HCEC 1CT (cell line): ENCODE data around the gene RCOR3.
"Not testable (repeated sequence)": the region's sequence is repeated elsewhere in the genome, so short reads cannot be mapped to it uniquely, and the experiment has no call there.

Experiments
- DNase-seq: peaks from one replicate; pipeline ENCODE4 v3.0.0-alpha.2; 2017

Gene RCOR3

DNA sequence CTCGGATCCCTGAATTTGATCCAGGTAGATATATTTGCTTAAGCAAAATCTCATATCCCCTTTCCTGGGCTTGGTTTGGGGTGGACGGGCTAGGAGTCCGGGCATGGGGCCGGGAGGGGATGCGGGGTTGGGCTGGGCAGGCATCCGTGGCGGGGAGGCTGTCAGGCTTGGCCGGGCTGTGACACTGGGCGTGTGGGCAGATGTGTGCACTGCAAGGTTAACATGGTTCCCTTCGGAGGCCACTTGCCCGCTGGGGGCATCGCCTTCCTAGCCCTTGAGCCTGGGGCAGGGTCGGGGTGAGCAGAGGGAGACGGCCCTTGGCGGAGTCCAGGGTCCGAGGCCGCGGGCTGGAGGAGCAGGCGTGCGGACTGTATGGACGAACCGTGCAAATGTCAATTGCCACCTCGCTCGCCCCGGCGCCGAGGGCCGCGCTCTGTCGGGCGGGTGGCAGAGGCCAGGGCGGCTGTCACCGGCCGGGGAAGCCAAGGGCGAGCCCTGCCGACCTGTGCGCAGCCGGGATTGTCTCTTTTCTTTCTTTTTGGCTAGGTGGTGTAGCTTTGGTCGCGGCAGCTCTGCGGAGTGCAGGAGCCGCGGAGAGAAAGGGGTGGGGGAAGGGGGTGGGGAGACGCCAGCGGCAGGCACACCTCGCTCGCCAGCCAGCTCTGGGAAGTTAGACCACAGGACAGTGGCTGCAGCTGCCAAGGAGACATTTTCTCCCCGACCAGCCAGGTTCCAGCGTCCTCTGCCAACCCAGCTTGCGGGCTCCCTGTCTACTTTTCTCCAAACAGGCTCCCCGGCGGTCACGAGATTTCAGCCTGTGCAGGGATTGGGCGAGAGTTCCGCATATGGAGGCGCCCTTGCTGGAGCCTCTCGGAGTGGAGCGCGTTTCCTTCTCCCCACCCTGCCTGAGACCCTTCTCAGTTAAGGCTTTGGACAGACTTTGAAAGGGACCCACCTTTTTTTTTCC, 1.3 kb downstream of the RCOR3 start:
- peak; percentile 69 for DNase-seq

DNA sequence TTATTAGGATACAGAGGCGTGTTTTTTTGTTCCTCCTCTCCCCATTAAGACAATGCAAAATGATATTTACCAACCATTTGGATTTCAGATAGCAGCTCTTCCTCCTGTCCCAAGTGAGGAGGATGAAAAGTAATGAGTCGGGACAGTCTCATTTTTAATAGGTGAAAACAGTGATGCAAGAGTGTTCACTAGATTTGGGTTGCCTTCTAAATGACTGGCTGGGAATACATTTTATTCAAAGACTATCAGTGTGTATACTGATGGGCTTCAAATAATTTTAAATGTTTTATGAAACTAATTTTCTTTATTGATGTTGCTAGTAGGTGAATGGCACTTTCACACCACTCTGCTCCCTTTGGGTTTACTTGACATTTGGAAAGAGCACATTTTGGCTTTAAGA, 2.1 kb downstream of the RCOR3 start:
- DNase-seq, result no peak

DNA sequence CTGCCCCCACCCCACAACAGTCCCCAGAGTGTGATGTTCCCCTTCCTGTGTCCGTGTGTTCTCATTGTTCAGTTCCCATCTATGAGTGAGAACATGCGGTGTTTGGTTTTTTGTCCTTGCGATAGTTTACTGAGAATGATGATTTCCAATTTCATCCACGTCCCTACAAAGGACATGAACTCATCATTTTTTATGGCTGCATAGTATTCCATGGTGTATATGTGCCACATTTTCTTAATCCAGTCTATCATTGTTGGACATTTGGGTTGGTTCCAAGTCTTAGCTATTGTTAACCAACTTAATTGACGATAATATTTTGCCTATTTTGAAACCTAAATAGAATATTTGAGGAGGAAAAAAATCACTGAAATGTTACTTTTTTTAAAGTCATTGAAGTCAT, 3.9 kb downstream of the RCOR3 start:
- DNase-seq, result not testable (repeated sequence)

DNA sequence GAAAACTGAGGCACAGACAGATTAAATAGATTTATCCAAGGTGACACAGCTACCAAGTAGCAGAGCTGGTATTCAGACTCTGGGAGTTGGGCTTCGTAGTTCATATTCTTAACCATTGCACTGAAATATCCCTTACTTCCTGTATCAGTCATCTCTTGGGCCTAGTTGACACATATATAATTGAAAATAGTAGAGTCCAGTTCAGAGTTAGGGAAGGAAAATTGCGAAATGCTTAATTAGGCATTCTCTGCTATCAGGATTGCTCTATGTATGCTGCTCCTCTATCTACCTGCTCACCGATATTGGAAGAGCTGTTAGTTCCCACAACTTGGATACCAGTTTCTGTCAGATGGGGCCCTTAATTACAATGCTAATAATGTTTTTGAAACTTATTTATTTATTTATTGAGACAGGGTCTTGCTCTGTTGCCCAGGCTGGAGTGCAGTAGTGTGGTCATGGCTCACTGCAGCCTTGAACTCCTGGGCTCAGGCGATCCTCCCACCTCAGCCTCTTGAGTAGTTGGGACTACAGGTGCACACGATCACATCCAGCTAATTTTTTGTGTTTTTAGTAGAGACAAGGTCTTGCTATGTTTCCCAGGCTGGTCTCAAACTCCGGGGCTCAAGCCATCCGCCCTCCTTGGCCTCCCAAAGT, 8.2 kb downstream of the RCOR3 start:
- DNase-seq, result no peak

DNA sequence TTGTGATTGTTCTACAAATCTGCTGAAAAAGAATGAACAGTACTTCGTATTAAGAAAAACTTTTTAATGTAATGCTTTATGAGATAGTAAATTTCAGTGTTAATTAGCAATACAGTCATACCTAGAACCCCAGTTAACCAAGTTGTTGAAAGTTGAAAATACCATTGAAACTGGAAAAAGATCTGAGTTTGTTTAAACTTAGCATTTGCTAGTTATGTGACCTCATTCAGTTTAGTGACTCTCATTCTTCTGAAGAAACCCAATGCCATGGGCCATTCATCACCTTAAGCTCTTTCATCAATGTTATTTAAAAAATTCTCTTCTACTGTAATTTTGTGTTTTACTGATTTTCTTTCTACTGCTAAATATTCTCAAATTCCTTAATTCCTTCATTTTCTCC, 20.2 kb downstream of the RCOR3 start:
- DNase-seq, result no peak

DNA sequence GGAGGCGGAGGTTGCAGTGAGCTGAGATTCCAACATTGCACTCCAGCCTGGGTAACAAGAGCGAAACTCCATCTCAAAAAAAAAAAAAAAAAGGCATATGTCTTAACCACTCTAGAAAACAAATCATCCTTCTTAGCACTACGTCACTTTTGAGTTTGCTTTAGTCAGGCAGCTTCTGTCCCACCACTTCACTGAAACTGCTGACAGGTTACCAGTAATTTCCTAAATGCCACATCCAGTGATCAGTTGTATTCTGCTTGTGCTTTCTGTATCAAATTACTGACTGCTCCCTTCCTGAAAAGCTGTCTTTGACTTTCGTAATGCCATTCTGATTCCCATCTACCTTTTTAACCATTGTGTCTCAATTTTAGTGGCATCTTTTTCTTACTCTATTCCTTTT, 21.7 kb downstream of the RCOR3 start:
- DNase-seq, result no peak

DNA sequence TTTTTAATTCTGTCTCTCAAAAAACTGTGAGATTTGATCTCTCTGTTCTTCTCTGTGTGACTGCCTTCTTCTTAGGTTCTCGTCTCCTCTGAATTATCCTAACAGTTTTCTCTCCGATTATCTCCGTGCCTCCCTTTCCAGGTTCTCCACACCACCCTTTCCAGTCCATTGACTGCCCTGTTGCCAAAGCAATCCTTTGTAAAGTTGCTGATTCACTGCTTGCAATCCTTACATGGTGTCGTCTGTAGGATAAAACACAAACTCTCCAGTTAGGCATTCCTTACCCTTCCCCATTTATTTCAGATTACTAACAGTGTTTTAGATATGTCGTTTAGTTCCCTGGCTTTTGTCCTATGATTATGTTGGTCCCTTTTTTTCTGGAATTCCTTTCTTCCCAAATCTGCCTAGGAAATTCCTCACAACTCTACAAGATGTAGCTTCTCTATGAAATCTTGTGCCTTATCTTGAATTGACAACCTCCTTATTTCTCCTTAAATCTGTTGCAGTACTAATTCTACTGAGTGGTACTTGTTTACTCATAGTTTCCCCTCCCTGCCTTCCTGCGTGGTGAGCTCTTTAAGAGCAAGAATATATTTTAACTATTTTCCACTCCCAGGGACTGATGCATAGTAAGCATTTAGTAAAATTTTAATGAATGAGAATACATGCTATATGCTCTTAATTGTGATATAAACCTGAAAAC, 22.3 kb downstream of the RCOR3 start:
- no peak for DNase-seq

DNA sequence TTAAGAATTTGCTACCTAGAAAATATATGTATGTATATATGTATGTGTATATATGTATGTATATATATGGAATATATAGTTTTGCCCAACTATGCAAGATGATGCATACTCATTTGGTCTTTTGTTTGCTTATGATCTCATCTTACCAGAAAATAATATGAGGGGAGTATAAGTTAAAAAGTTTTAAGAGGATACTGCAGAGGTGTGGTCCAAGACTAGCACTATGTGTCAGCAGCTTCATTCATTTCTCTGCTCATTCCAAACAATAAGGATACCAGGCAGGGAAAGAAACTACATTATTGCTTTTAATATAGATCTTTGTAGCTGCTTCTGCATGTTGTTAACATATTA, 22.8 kb downstream of the RCOR3 start:
- no peak for DNase-seq

DNA sequence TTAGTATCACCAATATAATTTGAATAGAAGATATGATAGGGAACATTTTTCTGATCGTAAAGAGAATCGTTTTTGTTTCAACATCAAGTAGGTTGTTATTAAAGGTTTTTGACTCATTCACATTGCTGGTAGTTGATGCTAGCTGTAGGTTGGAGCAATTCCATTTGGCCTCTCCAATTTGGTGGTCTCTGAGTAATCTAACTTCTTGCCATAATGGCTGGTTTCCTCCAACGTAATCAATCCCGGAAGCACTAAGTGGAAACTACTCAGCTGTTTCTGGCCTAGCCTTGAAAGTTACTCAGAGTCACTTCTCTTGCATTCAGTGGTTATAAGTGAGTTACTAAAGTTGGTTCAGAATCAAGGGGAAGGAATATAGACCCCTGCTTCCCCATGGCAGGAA, 26.0 kb downstream of the RCOR3 start:
- DNase-seq, result peak; percentile 12

DNA sequence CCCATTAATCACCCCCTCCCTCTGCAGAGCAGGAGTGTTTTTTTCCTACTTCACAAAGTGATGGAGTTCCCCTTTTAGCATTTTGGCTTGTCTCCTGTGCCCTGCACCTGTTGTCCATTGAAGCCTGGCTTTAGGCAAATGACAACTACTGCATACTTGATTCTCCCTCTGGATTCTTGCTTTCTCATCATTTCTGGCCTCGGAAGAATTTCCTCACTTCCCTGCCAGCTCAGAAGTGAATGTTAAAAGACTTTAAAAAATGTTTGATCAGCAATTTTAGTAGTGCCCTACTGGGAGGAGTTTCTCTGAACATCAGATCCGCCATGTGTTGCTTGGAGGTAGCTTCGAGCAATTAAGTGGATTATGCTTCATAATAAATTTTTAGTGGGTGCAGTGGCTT, 28.1 kb downstream of the RCOR3 start:
- DNase-seq, result no peak

DNA sequence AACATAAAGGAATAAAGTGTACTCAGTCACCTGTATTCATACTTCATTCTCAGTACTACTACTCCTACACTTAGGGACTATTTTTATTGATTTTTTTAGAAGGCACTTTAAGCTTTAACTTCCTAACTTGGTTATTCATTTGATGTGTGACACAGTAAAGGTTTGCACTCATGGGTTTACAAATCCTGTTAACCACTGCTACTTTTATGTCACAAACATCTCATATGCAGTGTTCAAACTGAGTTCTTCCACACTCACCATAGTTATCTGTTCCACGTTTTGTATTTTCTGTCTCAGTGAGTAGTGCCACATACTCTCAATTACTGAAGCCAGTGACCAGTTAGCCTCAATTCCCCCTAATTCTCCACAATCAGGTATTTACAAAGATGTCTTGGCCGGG, 33.2 kb downstream of the RCOR3 start:
- no peak for DNase-seq

DNA sequence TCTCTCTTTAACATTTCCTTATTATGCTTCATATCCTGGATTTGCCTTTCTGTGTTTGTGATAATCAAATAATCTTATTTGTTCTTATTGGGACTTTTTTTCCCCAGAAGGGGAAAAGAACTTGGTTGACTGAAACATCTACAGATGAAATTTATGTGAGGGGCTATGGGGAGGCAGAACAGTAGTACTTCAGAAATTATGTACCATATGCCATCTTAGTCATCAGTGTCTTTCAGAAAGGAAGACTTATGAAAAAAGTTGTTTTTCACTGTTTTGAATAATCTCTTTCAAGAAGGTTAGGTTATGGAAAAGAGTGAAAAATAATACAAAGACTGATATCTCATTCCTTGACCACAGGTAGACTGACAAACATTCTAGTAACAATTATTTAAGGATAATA, 37.2 kb downstream of the RCOR3 start:
- DNase-seq, result no peak

DNA sequence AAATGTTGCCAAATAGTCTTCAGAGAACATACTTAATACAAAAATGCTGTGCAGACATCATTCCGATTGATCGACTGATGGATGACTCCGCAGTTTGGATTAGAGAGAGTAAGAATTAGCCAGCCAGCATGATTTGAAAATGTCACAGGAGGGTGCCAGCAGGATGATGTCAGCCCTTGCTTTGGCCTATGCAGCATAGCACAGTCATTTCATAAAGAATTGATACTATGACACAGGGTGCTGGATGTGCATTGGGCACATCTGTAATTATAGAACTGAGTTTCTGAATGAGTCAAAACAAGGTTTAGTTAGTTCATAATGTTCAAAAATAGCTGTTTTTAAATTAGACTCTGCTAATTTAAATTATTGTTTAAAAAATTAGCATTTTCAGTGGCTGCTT, 45.9 kb downstream of the RCOR3 start:
- peak; percentile 55 for DNase-seq

DNA sequence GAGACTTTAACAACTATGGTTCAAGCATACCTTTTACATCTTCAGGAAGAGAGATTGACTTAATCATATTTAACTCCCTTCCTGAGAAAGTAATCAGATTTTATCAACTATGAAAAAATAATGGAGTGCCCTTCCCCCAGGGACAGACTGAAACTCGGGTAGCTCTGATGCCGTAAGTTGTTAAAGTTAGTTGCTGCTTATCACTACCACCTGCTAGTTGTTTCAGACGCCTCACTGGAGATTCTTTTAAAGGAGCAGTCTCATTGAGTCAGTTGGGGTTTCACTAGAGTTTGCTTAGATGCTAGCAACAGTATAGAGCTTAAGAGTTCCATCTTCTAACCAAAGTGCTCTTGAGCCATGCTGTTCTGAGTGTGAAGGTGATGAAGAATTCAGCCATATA, 50.5 kb downstream of the RCOR3 start:
- no peak for DNase-seq

DNA sequence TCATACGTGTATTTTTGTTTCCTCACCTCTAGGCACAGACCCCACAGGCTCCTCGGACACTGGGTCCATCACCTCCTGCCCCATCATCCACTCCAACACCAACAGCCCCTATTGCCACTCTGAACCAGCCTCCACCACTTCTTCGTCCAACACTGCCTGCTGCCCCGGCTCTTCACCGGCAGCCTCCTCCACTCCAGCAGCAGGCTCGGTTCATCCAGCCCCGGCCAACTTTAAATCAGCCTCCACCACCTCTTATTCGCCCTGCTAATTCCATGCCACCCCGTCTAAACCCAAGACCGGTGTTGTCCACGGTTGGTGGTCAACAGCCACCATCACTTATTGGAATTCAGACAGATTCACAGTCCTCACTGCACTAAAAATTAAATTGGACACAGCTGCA, 54.2 kb downstream of the RCOR3 start:
- DNase-seq, result no peak

DNA sequence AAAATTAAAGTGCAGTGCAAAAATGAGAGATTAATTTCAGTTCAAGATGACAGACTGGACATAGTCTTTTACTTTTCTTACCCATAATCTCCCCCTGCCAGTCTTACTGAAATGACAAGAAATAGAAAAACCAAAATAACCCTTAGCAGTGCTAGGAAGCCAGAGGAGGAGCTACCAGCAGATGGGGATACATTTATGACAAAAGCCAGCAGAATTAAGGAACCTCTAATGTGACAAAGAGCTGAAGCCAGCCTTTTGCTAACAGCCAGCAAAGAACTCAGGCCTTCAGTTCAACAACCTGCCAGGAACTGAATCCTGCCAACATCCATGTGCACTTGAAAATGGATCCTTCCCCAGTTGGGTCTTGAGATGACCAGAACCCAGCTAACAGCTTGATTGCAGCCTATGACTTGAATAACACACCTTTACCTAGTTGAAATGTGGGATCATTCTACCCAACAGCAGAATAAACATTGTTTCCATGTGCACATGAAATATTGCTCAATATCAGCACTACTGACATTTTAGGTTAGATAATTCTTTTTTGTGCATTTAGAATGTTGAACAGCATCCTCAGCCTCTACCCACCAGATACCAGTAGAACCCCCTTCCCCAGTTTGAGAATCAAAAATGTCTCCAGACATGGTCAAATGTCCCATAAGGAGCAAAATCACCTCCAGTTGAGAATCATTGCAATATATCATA, 59.6 kb downstream of the RCOR3 start:
- DNase-seq, result no peak

DNA sequence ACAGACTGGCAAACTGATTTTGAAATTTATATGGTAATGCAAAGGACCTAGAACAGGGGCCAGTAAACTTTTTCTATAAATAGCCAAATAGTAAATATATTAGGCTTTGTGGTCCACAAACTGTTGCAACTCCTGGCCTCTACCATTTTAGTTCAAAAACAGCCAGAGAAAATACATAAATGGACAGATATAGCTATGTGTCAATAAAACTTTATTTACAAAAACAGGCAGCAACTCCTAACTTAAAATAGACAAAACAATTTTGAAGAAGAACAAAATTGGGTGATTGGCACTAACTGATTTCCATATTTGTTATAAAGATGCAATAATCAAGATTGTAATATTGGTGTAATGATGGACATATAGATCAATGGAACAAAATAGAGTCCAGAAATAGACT, 60.7 kb downstream of the RCOR3 start:
- no peak for DNase-seq

DNA sequence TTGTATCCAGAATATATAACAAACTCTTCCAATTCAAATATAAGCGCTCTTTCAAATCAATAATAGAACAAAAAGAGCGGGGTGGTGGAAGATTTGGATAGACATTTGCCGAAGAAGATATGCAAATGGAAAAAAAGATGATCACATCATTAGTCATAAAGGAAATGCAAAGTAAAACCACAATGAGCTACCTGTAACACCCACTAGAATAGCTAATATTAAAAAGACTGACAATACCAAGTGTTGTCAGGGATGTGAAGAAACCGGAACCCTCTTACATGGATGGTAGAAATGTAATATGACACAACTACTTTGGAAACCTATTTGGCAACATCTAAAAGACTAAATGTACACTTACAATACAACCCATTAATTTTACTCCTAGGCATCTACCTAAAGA, 61.8 kb downstream of the RCOR3 start:
- DNase-seq, result no peak

DNA sequence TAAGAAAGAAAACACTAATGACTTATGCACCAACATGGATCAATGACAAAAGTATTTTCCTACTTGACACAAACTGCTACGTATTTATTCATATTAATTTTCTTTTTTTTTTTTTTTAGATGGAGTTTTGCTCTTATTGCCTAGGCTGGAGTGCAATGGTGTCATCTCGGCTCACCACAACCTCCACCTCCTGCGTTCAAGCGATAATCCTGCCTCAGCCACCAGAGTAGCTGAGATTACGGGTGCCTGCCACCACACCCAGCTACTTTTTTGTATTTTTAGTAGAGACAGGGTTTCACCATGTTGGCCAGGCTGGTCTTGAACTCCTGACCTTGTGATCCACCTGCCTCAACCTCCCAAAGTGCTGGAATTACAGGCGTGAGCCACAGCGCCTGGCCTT, 62.5 kb downstream of the RCOR3 start:
- not testable (repeated sequence) for DNase-seq

DNA sequence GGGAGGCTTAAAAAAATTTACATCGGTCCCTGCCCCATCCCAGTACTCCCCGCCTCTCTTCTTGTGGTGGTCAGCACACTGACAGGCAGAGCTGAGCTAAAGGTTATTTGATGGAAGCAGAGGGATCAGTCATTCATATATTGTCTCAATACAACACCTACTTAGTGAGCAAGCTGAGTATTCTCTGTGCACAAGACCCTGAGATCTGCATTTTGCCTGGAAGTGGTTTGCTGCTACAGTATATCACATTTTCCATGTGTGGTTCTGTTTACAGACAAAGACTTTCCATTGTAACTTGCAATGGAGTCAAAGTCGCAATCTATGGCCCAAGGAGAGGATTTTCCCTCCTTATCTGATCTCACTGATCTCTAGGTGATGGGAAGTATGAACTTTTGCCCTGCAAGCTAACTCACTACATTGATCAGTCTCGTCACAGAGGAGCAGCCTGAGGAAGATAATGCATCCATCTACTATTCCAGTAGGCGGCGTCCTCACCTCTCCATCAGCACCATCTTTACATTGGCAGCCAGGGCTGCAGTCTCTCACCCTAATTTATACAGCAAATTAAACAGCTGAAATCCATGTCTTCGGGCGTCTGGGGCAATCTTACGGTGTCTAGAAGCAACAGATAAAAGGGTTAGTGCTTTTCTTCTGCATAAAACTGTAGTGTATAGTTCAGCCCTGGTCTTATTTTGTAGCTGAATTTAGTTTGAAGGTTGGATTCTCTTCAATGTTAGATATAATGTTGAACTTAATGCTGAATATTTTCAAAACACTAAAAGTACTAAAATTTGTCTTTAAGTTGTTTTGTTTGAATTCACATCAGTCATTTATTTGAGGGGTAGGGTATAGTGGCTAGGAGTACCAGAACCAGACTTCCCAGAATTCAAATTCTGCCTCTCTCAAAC, 64.2 kb downstream of the RCOR3 start:
- DNase-seq, result peak; percentile 61

DNA sequence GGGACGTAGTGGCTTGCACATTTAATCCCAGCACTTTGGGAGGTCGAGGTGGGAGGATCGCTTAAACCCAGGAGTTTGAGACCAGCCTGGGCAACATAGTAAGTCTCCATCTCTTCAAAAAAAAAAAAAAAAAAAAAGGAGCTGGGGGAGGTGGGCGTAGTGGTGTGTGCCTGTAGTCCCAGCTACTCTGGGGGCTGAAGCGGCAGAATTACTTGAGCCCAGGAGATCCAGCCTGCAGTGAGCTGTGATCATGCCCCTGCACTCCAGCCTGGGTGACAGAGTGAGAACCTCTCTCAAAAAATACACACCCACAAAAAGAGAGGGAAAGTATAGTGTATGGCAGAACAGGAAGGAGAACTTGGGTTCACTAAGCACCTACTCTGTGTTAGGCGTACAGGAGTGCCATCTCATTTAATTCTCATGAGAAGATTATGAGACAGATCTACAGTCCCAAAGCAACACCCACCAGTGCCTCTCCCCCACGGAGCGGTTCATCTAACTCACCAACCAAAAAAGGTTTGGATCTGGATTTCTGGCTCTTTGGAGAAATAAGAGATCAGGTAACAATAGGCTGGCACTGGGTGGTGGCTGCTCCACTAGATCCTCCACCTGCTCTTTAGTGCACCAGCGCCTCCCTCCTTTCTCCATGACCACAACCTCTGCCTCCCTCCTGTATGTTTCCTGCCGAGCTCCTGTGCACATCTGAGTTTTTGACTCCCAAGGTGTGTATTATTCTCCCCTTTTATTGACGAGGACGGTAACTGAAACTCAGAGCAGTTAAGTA, 66.0 kb downstream of the RCOR3 start:
- no peak for DNase-seq
